ENCODE results near the gene CAMK2B.

Gene CAMK2B

GRCh38 chr7:44284216-44284615 lies 41.2 kb downstream of the CAMK2B start:
- H3K79me2 ChIP-seq (ENCODE audit: insufficient read depth, low read length), result no peaks in the 10 kb centered on the region
- H3K4me2 ChIP-seq (ENCODE audit: low read length), result no peak overlapping the region
- no peak overlapping the region for H3K4me3 ChIP-seq (ENCODE audit: low read depth, low read length, poor library complexity, severe bottlenecking)
- H3K9me3 ChIP-seq (ENCODE audit: low read length), result no peaks in the 10 kb centered on the region
- H3K9ac ChIP-seq (ENCODE audit: low read length), result no peak overlapping the region
- peaks cover 8% of the 10 kb centered on the region for H3K27me3 ChIP-seq (ENCODE audit: insufficient read depth, low read length)
- H2AFZ ChIP-seq (ENCODE audit: low read length), result no peak overlapping the region
- no peaks in the 10 kb centered on the region for H3K36me3 ChIP-seq (ENCODE audit: insufficient read depth, low read length)
- no peaks in the 10 kb centered on the region for H4K20me1 ChIP-seq (ENCODE audit: insufficient read depth, low read length)
- no peak for TF ChIP-seq CTCF (IDR thresholded peaks at IDR 0.05; ENCODE audit: low read length)
- TF ChIP-seq EZH2 (IDR thresholded peaks at IDR 0.05; ENCODE audit: borderline replicate concordance, low read length), result no peak
- no peak overlapping the region for H3K27ac ChIP-seq (ENCODE audit: low read depth, low read length, poor library complexity, severe bottlenecking)
- H3F3A ChIP-seq (ENCODE audit: insufficient read depth, low read length), result no peaks in the 10 kb centered on the region
- H3K4me1 ChIP-seq (ENCODE audit: insufficient read depth, low read length, severe bottlenecking), result no peaks in the 10 kb centered on the region
- no peaks in the 10 kb centered on the region for H3K9me2 ChIP-seq (ENCODE audit: low read depth, low read length)

- TF ChIP-seq EZH2 (IDR thresholded peaks at IDR 0.05; ENCODE audit: borderline replicate concordance, low read length), result no peak
- TF ChIP-seq CTCF (IDR thresholded peaks at IDR 0.05; ENCODE audit: low read length), result no peak
- Histone ChIP-seq H3K9me2 (ENCODE audit: low read depth, low read length) (no peaks in the 10 kb centered on the region), H3K4me3 (ENCODE audit: low read depth, low read length, poor library complexity, severe bottlenecking) (no peak overlapping the region), H4K20me1 (ENCODE audit: insufficient read depth, low read length) (no peaks in the 10 kb centered on the region), H3K4me2 (ENCODE audit: low read length) (no peak overlapping the region), H3K4me1 (ENCODE audit: insufficient read depth, low read length, severe bottlenecking) (no peaks in the 10 kb centered on the region), H3K36me3 (ENCODE audit: insufficient read depth, low read length) (no peaks in the 10 kb centered on the region), H2AFZ (ENCODE audit: low read length) (no peak overlapping the region), H3K27ac (ENCODE audit: low read depth, low read length, poor library complexity, severe bottlenecking) (no peak overlapping the region), H3K9me3 (ENCODE audit: low read length) (no peaks in the 10 kb centered on the region), H3K27me3 (ENCODE audit: insufficient read depth, low read length) (peaks cover 8% of the 10 kb centered on the region), H3F3A (ENCODE audit: insufficient read depth, low read length) (no peaks in the 10 kb centered on the region), H3K9ac (ENCODE audit: low read length) (no peak overlapping the region), H3K79me2 (ENCODE audit: insufficient read depth, low read length) (no peaks in the 10 kb centered on the region)
Observed at GRCh38 chr7:44283381-44284211, 41.8 kb downstream of the CAMK2B start.

- Histone ChIP-seq H3K4me3 (ENCODE audit: low read depth, low read length, poor library complexity, severe bottlenecking) (no peak overlapping the region), H3K9ac (ENCODE audit: low read length) (no peak overlapping the region), H3F3A (ENCODE audit: insufficient read depth, low read length) (no peaks in the 10 kb centered on the region), H3K4me1 (ENCODE audit: insufficient read depth, low read length, severe bottlenecking) (no peaks in the 10 kb centered on the region), H3K36me3 (ENCODE audit: insufficient read depth, low read length) (no peaks in the 10 kb centered on the region), H3K9me3 (ENCODE audit: low read length) (no peaks in the 10 kb centered on the region), H3K27ac (ENCODE audit: low read depth, low read length, poor library complexity, severe bottlenecking) (no peak overlapping the region), H3K27me3 (ENCODE audit: insufficient read depth, low read length) (peaks cover 8% of the 10 kb centered on the region), H2AFZ (ENCODE audit: low read length) (no peak overlapping the region), H4K20me1 (ENCODE audit: insufficient read depth, low read length) (no peaks in the 10 kb centered on the region), H3K4me2 (ENCODE audit: low read length) (no peak overlapping the region), H3K9me2 (ENCODE audit: low read depth, low read length) (no peaks in the 10 kb centered on the region), H3K79me2 (ENCODE audit: insufficient read depth, low read length) (no peaks in the 10 kb centered on the region)
- TF ChIP-seq CTCF (IDR thresholded peaks at IDR 0.05; ENCODE audit: low read length) (no peak), EZH2 (IDR thresholded peaks at IDR 0.05; ENCODE audit: borderline replicate concordance, low read length) (no peak)
Observed at GRCh38 chr7:44282601-44283171, 42.7 kb downstream of the CAMK2B start.
